Measurements from ENCODE around the gene CNPY4. TPM values are rescaled to one million over a fixed set of nuclear protein-coding genes. Genes with fewer than 3 reads are reported as not detected.
"Not testable (repeated sequence)": the region's sequence is repeated elsewhere in the genome, so short reads cannot be mapped to it uniquely, and the experiment has no call there.

Gene CNPY4
- total RNA-seq, 1 experiment from 2014 or later = 13.0 TPM

- peak; percentile 97 for DNase-seq
- Histone ChIP-seq H3K9me3 (ENCODE audit: low read length) (no peaks in the 10 kb centered on the region), H3K27ac (ENCODE audit: low read length) (peak within 1 kb of the TSS; percentile 94), H3K9me2 (replicated peaks; ENCODE audit: insufficient read depth, low read length) (no peaks in the 10 kb centered on the region), H3K36me3 (ENCODE audit: insufficient read depth, low read length) (no peaks in the 10 kb centered on the region), H4K20me1 (ENCODE audit: insufficient read depth, low read depth, low read length) (no peaks in the 10 kb centered on the region), H3K27me3 (ENCODE audit: low read length) (no peaks in the 10 kb centered on the region), H3K9ac (ENCODE audit: low read length) (peak within 1 kb of the TSS; percentile 90), H3K79me2 (ENCODE audit: low read length) (peaks cover 21% of the 10 kb centered on the region), H2AFZ (ENCODE audit: low read length) (peak within 1 kb of the TSS; percentile 93), H3K4me3 (ENCODE audit: low read length) (peak within 1 kb of the TSS; percentile 80), H3K4me2 (ENCODE audit: low read depth, low read length, poor library complexity, severe bottlenecking) (peak within 1 kb of the TSS; percentile 79), H3K4me1 (ENCODE audit: low read length) (peaks cover 31% of the 10 kb centered on the region)
Measured at GRCh38 chr7:100126931-100127865, 7.8 kb downstream of the CNPY4 start, which contains the start of gene MBLAC1. Gene MBLAC1 (plus strand): TSS chr7:100126967. CDS start chr7:100127396, 429 bp downstream.

GRCh38 chr7:100127866-100128636 is 8.6 kb downstream of the CNPY4 start:
- H3K9me3 ChIP-seq (ENCODE audit: low read length) = no peaks in the 10 kb centered on the region
- no peak for DNase-seq
- H2AFZ ChIP-seq (ENCODE audit: low read length) = peak overlapping the region; percentile 93; the same call in 1 of the 2 replicates
- peaks cover 18% of the 10 kb centered on the region for H3K79me2 ChIP-seq (ENCODE audit: low read length)
- no peaks in the 10 kb centered on the region for H3K36me3 ChIP-seq (ENCODE audit: insufficient read depth, low read length)
- no peaks in the 10 kb centered on the region for H4K20me1 ChIP-seq (ENCODE audit: insufficient read depth, low read depth, low read length)
- peak overlapping the region; percentile 80 for H3K4me3 ChIP-seq (ENCODE audit: low read length)
- peak overlapping the region; percentile 90 for H3K9ac ChIP-seq (ENCODE audit: low read length)
- no peaks in the 10 kb centered on the region for H3K9me2 ChIP-seq (replicated peaks; ENCODE audit: insufficient read depth, low read length)
- peaks cover 31% of the 10 kb centered on the region for H3K4me1 ChIP-seq (ENCODE audit: low read length)
- H3K27ac ChIP-seq (ENCODE audit: low read length) = no peak overlapping the region
- peak overlapping the region; percentile 79 for H3K4me2 ChIP-seq (ENCODE audit: low read depth, low read length, poor library complexity, severe bottlenecking)
- H3K27me3 ChIP-seq (ENCODE audit: low read length) = no peaks in the 10 kb centered on the region

- H2AFZ ChIP-seq (ENCODE audit: low read length) = no peak overlapping the region
- no peaks in the 10 kb centered on the region for H3K9me3 ChIP-seq (ENCODE audit: low read length)
- no peak for DNase-seq
- H4K20me1 ChIP-seq (ENCODE audit: insufficient read depth, low read depth, low read length) = no peaks in the 10 kb centered on the region
- H3K27me3 ChIP-seq (ENCODE audit: low read length) = no peaks in the 10 kb centered on the region
- no peak overlapping the region for H3K27ac ChIP-seq (ENCODE audit: low read length)
- no peak overlapping the region for H3K4me3 ChIP-seq (ENCODE audit: low read length)
- H3K79me2 ChIP-seq (ENCODE audit: low read length) = peaks cover 18% of the 10 kb centered on the region
- H3K4me2 ChIP-seq (ENCODE audit: low read depth, low read length, poor library complexity, severe bottlenecking) = no peak overlapping the region
- peak overlapping the region; percentile 90; the same call in 1 of the 2 replicates for H3K9ac ChIP-seq (ENCODE audit: low read length)
- no peaks in the 10 kb centered on the region for H3K36me3 ChIP-seq (ENCODE audit: insufficient read depth, low read length)
- peaks cover 31% of the 10 kb centered on the region for H3K4me1 ChIP-seq (ENCODE audit: low read length)
- H3K9me2 ChIP-seq (replicated peaks; ENCODE audit: insufficient read depth, low read length) = no peaks in the 10 kb centered on the region
Measured at GRCh38 chr7:100128637-100128963, 9.2 kb downstream of the CNPY4 start.

- not testable (repeated sequence) for H3K9ac ChIP-seq (ENCODE audit: low read length); H4K20me1 ChIP-seq (ENCODE audit: insufficient read depth, low read depth, low read length); H3K27ac ChIP-seq (ENCODE audit: low read length); H2AFZ ChIP-seq (ENCODE audit: low read length); H3K36me3 ChIP-seq (ENCODE audit: insufficient read depth, low read length); H3K4me3 ChIP-seq (ENCODE audit: low read length); H3K4me2 ChIP-seq (ENCODE audit: low read depth, low read length, poor library complexity, severe bottlenecking); H3K9me3 ChIP-seq (ENCODE audit: low read length); H3K27me3 ChIP-seq (ENCODE audit: low read length); DNase-seq; H3K9me2 ChIP-seq (replicated peaks; ENCODE audit: insufficient read depth, low read length)
- Histone ChIP-seq H3K4me1 (ENCODE audit: low read length) (peaks cover 24% of the 10 kb centered on the region), H3K79me2 (ENCODE audit: low read length) (peaks cover 10% of the 10 kb centered on the region)
Measured at GRCh38 chr7:100130220-100130607, 10.8 kb downstream of the CNPY4 start.

- peak; percentile 88 for DNase-seq
- peaks cover 18% of the 10 kb centered on the region for H3K4me1 ChIP-seq (ENCODE audit: low read length)
- no peaks in the 10 kb centered on the region for H3K36me3 ChIP-seq (ENCODE audit: insufficient read depth, low read length)
- peak overlapping the region; percentile 32; the same call in 1 of the 2 replicates for H3K9ac ChIP-seq (ENCODE audit: low read length)
- H3K4me2 ChIP-seq (ENCODE audit: low read depth, low read length, poor library complexity, severe bottlenecking) = peak overlapping the region; percentile 57
- H3K9me2 ChIP-seq (replicated peaks; ENCODE audit: insufficient read depth, low read length) = no peaks in the 10 kb centered on the region
- peaks cover 4% of the 10 kb centered on the region; the same call in 1 of the 2 replicates for H3K79me2 ChIP-seq (ENCODE audit: low read length)
- no peaks in the 10 kb centered on the region for H4K20me1 ChIP-seq (ENCODE audit: insufficient read depth, low read depth, low read length)
- no peak overlapping the region for H3K27ac ChIP-seq (ENCODE audit: low read length)
- H3K9me3 ChIP-seq (ENCODE audit: low read length) = no peaks in the 10 kb centered on the region
- peak overlapping the region; percentile 79 for H2AFZ ChIP-seq (ENCODE audit: low read length)
- H3K27me3 ChIP-seq (ENCODE audit: low read length) = no peaks in the 10 kb centered on the region
- H3K4me3 ChIP-seq (ENCODE audit: low read length) = no peak overlapping the region
Measured at GRCh38 chr7:100130608-100131453, 11.4 kb downstream of the CNPY4 start.

- H3K9me3 ChIP-seq (ENCODE audit: low read length) = no peaks in the 10 kb centered on the region
- no peak overlapping the region for H3K9ac ChIP-seq (ENCODE audit: low read length)
- H3K27me3 ChIP-seq (ENCODE audit: low read length) = no peaks in the 10 kb centered on the region
- H3K4me3 ChIP-seq (ENCODE audit: low read length) = no peak overlapping the region
- H3K36me3 ChIP-seq (ENCODE audit: insufficient read depth, low read length) = no peaks in the 10 kb centered on the region
- DNase-seq = no peak
- H3K79me2 ChIP-seq (ENCODE audit: low read length) = no peaks in the 10 kb centered on the region
- H4K20me1 ChIP-seq (ENCODE audit: insufficient read depth, low read depth, low read length) = no peaks in the 10 kb centered on the region
- no peak overlapping the region for H3K27ac ChIP-seq (ENCODE audit: low read length)
- no peaks in the 10 kb centered on the region for H3K9me2 ChIP-seq (replicated peaks; ENCODE audit: insufficient read depth, low read length)
- H3K4me2 ChIP-seq (ENCODE audit: low read depth, low read length, poor library complexity, severe bottlenecking) = no peak overlapping the region
- peaks cover 17% of the 10 kb centered on the region for H3K4me1 ChIP-seq (ENCODE audit: low read length)
- H2AFZ ChIP-seq (ENCODE audit: low read length) = no peak overlapping the region
Measured at GRCh38 chr7:100132126-100132525, 12.7 kb downstream of the CNPY4 start.

GRCh38 chr7:100132697-100133151 is 13.3 kb downstream of the CNPY4 start:
- Histone ChIP-seq H3K9me2 (replicated peaks; ENCODE audit: insufficient read depth, low read length) (no peaks in the 10 kb centered on the region), H3K27ac (ENCODE audit: low read length) (no peak overlapping the region), H3K9me3 (ENCODE audit: low read length) (no peaks in the 10 kb centered on the region), H3K4me2 (ENCODE audit: low read depth, low read length, poor library complexity, severe bottlenecking) (no peak overlapping the region), H3K4me1 (ENCODE audit: low read length) (peaks cover 12% of the 10 kb centered on the region), H3K79me2 (ENCODE audit: low read length) (no peaks in the 10 kb centered on the region), H3K36me3 (ENCODE audit: insufficient read depth, low read length) (no peaks in the 10 kb centered on the region), H4K20me1 (ENCODE audit: insufficient read depth, low read depth, low read length) (no peaks in the 10 kb centered on the region), H3K27me3 (ENCODE audit: low read length) (no peaks in the 10 kb centered on the region), H2AFZ (ENCODE audit: low read length) (no peak overlapping the region), H3K4me3 (ENCODE audit: low read length) (no peak overlapping the region), H3K9ac (ENCODE audit: low read length) (no peak overlapping the region)
- DNase-seq = peak; percentile 83

Measured in Karpas-422 (cell line).